CD14-positive monocyte (primary cell): ENCODE measurements around the gene PARD6B. TPM values are rescaled to one million over a fixed set of nuclear protein-coding genes. Genes with fewer than 3 reads are reported as not detected.
A peak's percentile ranks its signal among the peaks of the same experiment; 100 is the strongest.
"Not testable (repeated sequence)": the region's sequence is repeated elsewhere in the genome, so short reads cannot be mapped to it uniquely, and the experiment has no call there.

Source experiments
- DNase-seq, 3 donors: peaks; one replicate each; pipeline ENCODE4 v3.0.0-alpha.2; 2011 to 2022
- H2AFZ ChIP-seq: 2 replicates; pipeline ENCODE4 v1.6.0; 2012; ENCODE audit warnings: mild to moderate bottlenecking, low read depth, low read length, inconsistent platforms; ENCODE audit not compliant: insufficient read depth, poor library complexity, severe bottlenecking
- H3K27ac ChIP-seq, 2 donors: 1 replicate in 1 of 2; 2 replicates in 1 of 2; pipeline ENCODE4 v1.5.1; 2012 to 2013; ENCODE audit warnings: low read length in 2 of 2, control low read depth in 1 of 2, inconsistent platforms in 1 of 2, low read depth in 1 of 2, mild to moderate bottlenecking in 1 of 2
- H3K27me3 ChIP-seq, 2 donors: one replicate each; pipeline versions ENCODE4 v1.6.0 to v1.6.1; 2011 to 2013; ENCODE audit warnings: low read length in 2 of 2; ENCODE audit not compliant: control insufficient read depth in 2 of 2, insufficient read depth in 2 of 2
- H3K36me3 ChIP-seq, 2 donors: replicated peaks in 1 of 2; 1 replicate in 1 of 2; 2 replicates in 1 of 2; pipeline versions ENCODE4 v1.5.1 to v1.6.1; 2012 to 2013; ENCODE audit warnings: low read length in 2 of 2, control low read depth in 1 of 2, inconsistent platforms in 1 of 2, mild to moderate bottlenecking in 1 of 2; ENCODE audit not compliant: insufficient read depth in 2 of 2, control insufficient read depth in 1 of 2
- H3K4me1 ChIP-seq, 2 donors: 1 replicate in 1 of 2; 2 replicates in 1 of 2; pipeline versions ENCODE4 v1.5.1 to v1.6.1; 2012 to 2013; ENCODE audit warnings: low read length in 2 of 2, control low read depth in 1 of 2, inconsistent platforms in 1 of 2, mild to moderate bottlenecking in 1 of 2, moderate library complexity in 1 of 2; ENCODE audit not compliant: insufficient read depth in 2 of 2, control insufficient read depth in 1 of 2
- H3K4me2 ChIP-seq: replicated peaks from 2 replicates; pipeline ENCODE3; 2012; ENCODE audit warnings: low read length, moderate library complexity, mild to moderate bottlenecking; ENCODE audit not compliant: poor library complexity, severe bottlenecking; ENCODE audit errors: extremely low read depth
- H3K4me3 ChIP-seq, 3 experiments: fragments of 200-600 bp in 1 of 3; sonication (generic) in 1 of 3; replicated peaks in 1 of 3; 1 replicate in 2 of 3; 2 replicates in 1 of 3; pipeline ENCODE4 v1.5.1; 2011 to 2013; ENCODE audit warnings: low read length in 3 of 3, mild to moderate bottlenecking in 3 of 3, control low read depth in 2 of 3, low read depth in 2 of 3, inconsistent platforms in 1 of 3, moderate library complexity in 1 of 3
- H3K79me2 ChIP-seq: 2 replicates; pipeline ENCODE4 v1.6.0; 2012; ENCODE audit warnings: mild to moderate bottlenecking, control low read depth, inconsistent platforms, low read length, moderate library complexity; ENCODE audit not compliant: insufficient read depth
- H3K9ac ChIP-seq: 2 replicates; pipeline ENCODE4 v1.6.0; 2017; ENCODE audit warnings: low read length, mild to moderate bottlenecking; ENCODE audit not compliant: insufficient read depth, poor library complexity, severe bottlenecking
- H3K9me3 ChIP-seq, 2 donors: replicated peaks in 1 of 2; 1 replicate in 1 of 2; 2 replicates in 1 of 2; pipeline versions ENCODE4 v1.5.1 to v1.6.1; 2012 to 2013; ENCODE audit warnings: low read length in 2 of 2, control low read depth in 1 of 2; ENCODE audit not compliant: control insufficient read depth in 1 of 2, insufficient read depth in 1 of 2
- H4K20me1 ChIP-seq: 2 replicates; pipeline ENCODE4 v1.6.0; 2012; ENCODE audit warnings: mild to moderate bottlenecking, low read length, control low read depth, moderate library complexity; ENCODE audit not compliant: insufficient read depth
- H3K27ac Mint-ChIP-seq, 7 donors: one replicate each; pipeline ENCODE4 v1.8.0; 2020; ENCODE audit warnings: mild to moderate bottlenecking in 7 of 7, mixed read lengths in 7 of 7, moderate library complexity in 6 of 7, inconsistent platforms in 2 of 7
- H3K27me3 Mint-ChIP-seq, 3 donors: one replicate each; pipeline ENCODE4 v1.8.0; 2021 to 2022; ENCODE audit warnings: low read depth in 3 of 3, mild to moderate bottlenecking in 3 of 3, mixed read lengths in 3 of 3, moderate library complexity in 3 of 3, inconsistent platforms in 1 of 3
- H3K36me3 Mint-ChIP-seq, 2 donors: one replicate each; pipeline ENCODE4 v1.8.0; 2020; ENCODE audit warnings: mixed read lengths in 2 of 2, inconsistent platforms in 1 of 2, mild to moderate bottlenecking in 1 of 2
- H3K4me1 Mint-ChIP-seq: one replicate; pipeline ENCODE4 v1.8.0; 2020; ENCODE audit warnings: mild to moderate bottlenecking, mixed read lengths
- H3K4me3 Mint-ChIP-seq, 2 donors: one replicate each; pipeline ENCODE4 v1.8.0; 2020; ENCODE audit warnings: mild to moderate bottlenecking in 2 of 2, mixed read lengths in 2 of 2, moderate library complexity in 1 of 2
- H3K9me3 Mint-ChIP-seq, 7 donors: one replicate each; pipeline ENCODE4 v1.8.0; 2020 to 2022; ENCODE audit warnings: mixed read lengths in 7 of 7, mild to moderate bottlenecking in 6 of 7, moderate library complexity in 6 of 7, inconsistent platforms in 2 of 7
- CTCF ChIP-seq: fragments of 200-600 bp; IDR thresholded peaks from one replicate; pipeline ENCODE4 v1.8.0; 2022; ENCODE audit warnings: antibody characterized with exemption, mild to moderate bottlenecking
- WGBS: methylation state at CpG from one replicate; pipeline ENCODE4 v1.1.5; 2013; ENCODE audit warnings: missing lambda C conversion rate; ENCODE audit not compliant: insufficient coverage; 5-methylcytosine and 5-hydroxymethylcytosine counted together
- intact Hi-C, 2 donors: fragments of 100-400 bp; cut with micrococcal nuclease; formaldehyde crosslinking; loops; one replicate each; pipeline versions ENCODE4 v1.15.0 to v1.15.1; 2023
- polyA plus RNA-seq, 3 donors: library from polyadenylated mRNA; depleted of rRNA in 1 of 3; unstranded in 2 of 3; stranded (reverse) in 1 of 3; fragments of 300-500 nt in 2 of 3; fragments of >200 nt in 1 of 3; fragmentation: Illumina TruSeq in 2 of 3; gene quantifications; 1 replicate in 2 of 3; 2 replicates in 1 of 3; pipeline ENCODE4 v1.2.3, GENCODE V29; 2012 to 2021

Gene PARD6B
- polyA plus RNA-seq, 3 donors: 0.04 to 0.13 (median 0.13) TPM

GRCh38 chr20:50799176-50799889 is 68.0 kb downstream of the PARD6B start:
- no peak overlapping the region for H3K4me3 Mint-ChIP-seq
- Histone ChIP-seq H3K4me3 (no peak overlapping the region), H3K4me2 (no peak overlapping the region), H4K20me1 (no peaks in the 10 kb centered on the region), H3K4me1 (peaks cover 10 to 16% of the 10 kb centered on the region in 2 donors), H3K27me3 (peaks cover 7 to 9% of the 10 kb centered on the region in 2 donors), H3K36me3 (no peaks in the 10 kb centered on the region), H3K27ac (no peak overlapping the region), H3K9me3 (no peaks in the 10 kb centered on the region), H3K9ac (no peak overlapping the region), H2AFZ (no peak overlapping the region), H3K79me2 (no peaks in the 10 kb centered on the region)
- H3K4me1 Mint-ChIP-seq: peaks cover 6% of the 10 kb centered on the region
- no peak for DNase-seq
- intact Hi-C loops: loop anchor here in 1 of 2 donors (10.0 kb wide), 1 partner anchor 135 kb away; the partner anchor contains the start of gene ADNP
- TF ChIP-seq CTCF: no peak
- 92% methylated on average over 11 of the region's 13 CpGs for WGBS
- no peaks in the 10 kb centered on the region for H3K36me3 Mint-ChIP-seq
- H3K27me3 Mint-ChIP-seq: peaks cover 6 to 15% (median 10%) of the 10 kb centered on the region in 3 donors
- H3K27ac Mint-ChIP-seq: no peak overlapping the region
- H3K9me3 Mint-ChIP-seq: peaks cover 0 to 3% (median 0%) of the 10 kb centered on the region in 7 donors

GRCh38 chr20:50799890-50800550 is 68.6 kb downstream of the PARD6B start:
- no peaks in the 10 kb centered on the region for H3K79me2 ChIP-seq
- peaks cover 8 to 15% of the 10 kb centered on the region in 2 donors for H3K4me1 ChIP-seq
- H2AFZ ChIP-seq: no peak overlapping the region
- no peaks in the 10 kb centered on the region for H4K20me1 ChIP-seq
- no peak overlapping the region for H3K4me3 Mint-ChIP-seq
- no peaks in the 10 kb centered on the region for H3K9me3 ChIP-seq
- WGBS: 69% methylated on average over 4 of the region's 8 CpGs
- H3K27ac Mint-ChIP-seq: peak overlapping the region in 1 of 7 donors; percentile 12
- intact Hi-C loops: loop anchor here in 1 of 2 donors (10.0 kb wide), 1 partner anchor 135 kb away; the partner anchor contains the start of gene ADNP
- no peaks in the 10 kb centered on the region for H3K36me3 Mint-ChIP-seq
- no peak overlapping the region for H3K27ac ChIP-seq
- no peak overlapping the region for H3K4me3 ChIP-seq
- no peak for TF ChIP-seq CTCF
- H3K27me3 Mint-ChIP-seq: peaks cover 6 to 11% (median 10%) of the 10 kb centered on the region in 3 donors
- DNase-seq: no peak
- peaks cover 11% of the 10 kb centered on the region for H3K4me1 Mint-ChIP-seq
- no peak overlapping the region for H3K4me2 ChIP-seq
- H3K36me3 ChIP-seq: no peaks in the 10 kb centered on the region
- H3K9ac ChIP-seq: no peak overlapping the region
- H3K27me3 ChIP-seq: peaks cover 7 to 8% of the 10 kb centered on the region in 2 donors
- peaks cover 0 to 3% (median 0%) of the 10 kb centered on the region in 7 donors for H3K9me3 Mint-ChIP-seq

GRCh38 chr20:50800986-50801746 is 69.8 kb downstream of the PARD6B start:
- H3K4me2 ChIP-seq, H3K79me2 ChIP-seq, DNase-seq, H3K27me3 Mint-ChIP-seq, H3K36me3 ChIP-seq, H3K27ac ChIP-seq, H3K4me3 ChIP-seq, H2AFZ ChIP-seq, H3K27me3 ChIP-seq, intact Hi-C loops, H3K9me3 ChIP-seq, H3K27ac Mint-ChIP-seq, H4K20me1 ChIP-seq, H3K9me3 Mint-ChIP-seq, H3K9ac ChIP-seq, H3K36me3 Mint-ChIP-seq, H3K4me3 Mint-ChIP-seq: not testable (repeated sequence)
- H3K4me1 ChIP-seq: peaks cover 6 to 11% of the 10 kb centered on the region in 2 donors
- WGBS: 95% methylated on average over 8 of the region's 13 CpGs
- peaks cover 16% of the 10 kb centered on the region for H3K4me1 Mint-ChIP-seq
